H1 (cell line): Measurements from ENCODE around the gene FRMD5. TPM values are rescaled to one million over a fixed set of nuclear protein-coding genes. Genes with fewer than 3 reads are reported as not detected.

Source experiments
- BCL11A ChIP-seq, 2 experiments: IDR thresholded peaks; one replicate each; pipeline ENCODE4 v1.6.1; 2011; ENCODE audit warnings: low read depth in 2 of 2, low read length in 2 of 2, mild to moderate bottlenecking in 2 of 2
- EGR1 ChIP-seq: IDR thresholded peaks from 2 replicates; pipeline ENCODE4 v1.6.1; 2011; ENCODE audit warnings: low read depth, low read length, borderline replicate concordance
- RBBP5 ChIP-seq: IDR thresholded peaks from 2 replicates; pipeline ENCODE4 v1.7.1; 2012; ENCODE audit warnings: low read depth, mild to moderate bottlenecking, inconsistent platforms, low read length, moderate library complexity, borderline replicate concordance
- polyA plus RNA-seq, 7 experiments: library from polyadenylated mRNA; depleted of rRNA in 3 of 7; stranded (reverse) in 5 of 7; unstranded in 2 of 7; fragments of >200 nt in 5 of 7; fragments of 200-250 nt in 2 of 7; gene quantifications; 1 replicate in 5 of 7; 2 replicates in 1 of 7; 4 replicates in 1 of 7; pipeline versions ENCODE4 v1.2.1 to v1.2.3, GENCODE V29; 2011 to 2013; ENCODE audit warnings: missing spikeins in 2 of 7, mixed read lengths in 2 of 7
- total RNA-seq: library from RNA; stranded (reverse); fragmentation: NEBNext Ultra II Directional; extraction: Animal tissue kit (Norgen Biotek cat#: 25700); gene quantifications from 2 replicates; pipeline ENCODE4 v1.2.1, GENCODE V29; 2021

FRMD5 gene
- total and polyA plus RNA-seq, 2 of the 8 experiments (the other 6 are each of a cell fraction or from before 2014, with no cell fraction given) = 10.1 to 12.6 TPM

DNA sequence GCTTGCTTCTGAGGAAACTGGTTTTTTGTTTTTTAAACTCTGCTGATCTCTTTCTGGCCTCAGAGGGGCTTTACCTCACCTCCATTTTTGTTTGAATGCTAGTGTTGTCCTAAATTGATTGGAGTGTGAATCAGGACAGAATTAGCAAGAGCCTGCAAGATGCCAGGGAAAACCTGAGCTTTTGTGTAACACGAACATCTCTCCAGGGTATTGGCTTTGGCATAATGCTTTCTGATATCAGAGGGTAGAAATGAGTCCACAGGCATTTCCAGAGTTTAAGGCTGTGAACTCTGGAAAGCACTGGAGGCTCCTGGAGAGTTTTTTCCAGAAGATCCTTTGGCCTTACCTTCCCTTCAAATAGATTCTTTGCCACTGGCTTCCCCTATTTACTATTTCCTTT lies 281.1 kb downstream of the FRMD5 start (continued):
- TF ChIP-seq RBBP5 = no peak
- TF ChIP-seq EGR1 = no peak
- TF ChIP-seq BCL11A (IDR thresholded peaks at IDR 0.05; ENCODE audit: low read depth in 2 of 2, low read length in 2 of 2) = no peak
